ENCODE results near the gene PLD2. TPM values are rescaled to one million over a fixed set of nuclear protein-coding genes. Genes with fewer than 3 reads are reported as not detected.

Gene PLD2
- total RNA-seq, 1 donor = 19.9 TPM

DNA sequence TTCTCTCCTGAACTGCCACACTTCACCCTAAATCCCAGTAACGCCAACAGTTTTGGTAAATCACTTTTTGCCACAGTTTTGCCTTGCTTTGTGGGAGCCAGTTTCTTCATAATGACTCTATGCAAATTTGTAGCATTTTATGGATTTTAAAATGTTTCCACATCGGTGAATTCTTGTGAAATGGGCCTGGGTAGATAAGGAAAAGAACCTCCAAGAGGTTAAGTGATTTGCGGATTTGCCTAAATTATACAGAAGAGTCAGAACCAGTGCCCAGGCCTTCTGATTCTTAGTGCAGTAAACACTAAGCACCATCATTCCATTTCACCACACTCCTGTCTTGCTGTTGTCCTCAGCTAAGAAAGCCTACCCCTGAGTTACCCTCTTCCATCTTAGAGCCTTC lies 44.1 kb downstream of the PLD2 start:
- Histone ChIP-seq H3K9me3 (ENCODE audit: low read depth, low read length) (no peaks in the 10 kb centered on the region), H3K79me2 (ENCODE audit: insufficient read depth, low read length) (peaks cover 61% of the 10 kb centered on the region), H3K4me1 (ENCODE audit: insufficient read depth, low read length) (peaks cover 9% of the 10 kb centered on the region), H3K36me3 (ENCODE audit: insufficient read depth, low read length) (no peaks in the 10 kb centered on the region), H4K20me1 (ENCODE audit: insufficient read depth, low read length) (peaks cover 60% of the 10 kb centered on the region), H2AFZ (ENCODE audit: low read length) (no peak overlapping the region), H3K4me2 (ENCODE audit: insufficient read depth, low read length) (no peak overlapping the region), H3K4me3 (ENCODE audit: insufficient read depth, low read length) (no peak overlapping the region), H3K27me3 (ENCODE audit: insufficient read depth, low read length) (no peaks in the 10 kb centered on the region), H3K27ac (ENCODE audit: low read depth, low read length) (no peak overlapping the region)
- peak; percentile 36 for DNase-seq (ENCODE audit: insufficient read length, low spot score, missing footprints)
- TF ChIP-seq, protein P1, sequence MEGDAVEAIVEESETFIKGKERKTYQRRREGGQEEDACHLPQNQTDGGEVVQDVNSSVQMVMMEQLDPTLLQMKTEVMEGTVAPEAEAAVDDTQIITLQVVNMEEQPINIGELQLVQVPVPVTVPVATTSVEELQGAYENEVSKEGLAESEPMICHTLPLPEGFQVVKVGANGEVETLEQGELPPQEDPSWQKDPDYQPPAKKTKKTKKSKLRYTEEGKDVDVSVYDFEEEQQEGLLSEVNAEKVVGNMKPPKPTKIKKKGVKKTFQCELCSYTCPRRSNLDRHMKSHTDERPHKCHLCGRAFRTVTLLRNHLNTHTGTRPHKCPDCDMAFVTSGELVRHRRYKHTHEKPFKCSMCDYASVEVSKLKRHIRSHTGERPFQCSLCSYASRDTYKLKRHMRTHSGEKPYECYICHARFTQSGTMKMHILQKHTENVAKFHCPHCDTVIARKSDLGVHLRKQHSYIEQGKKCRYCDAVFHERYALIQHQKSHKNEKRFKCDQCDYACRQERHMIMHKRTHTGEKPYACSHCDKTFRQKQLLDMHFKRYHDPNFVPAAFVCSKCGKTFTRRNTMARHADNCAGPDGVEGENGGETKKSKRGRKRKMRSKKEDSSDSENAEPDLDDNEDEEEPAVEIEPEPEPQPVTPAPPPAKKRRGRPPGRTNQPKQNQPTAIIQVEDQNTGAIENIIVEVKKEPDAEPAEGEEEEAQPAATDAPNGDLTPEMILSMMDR (IDR thresholded peaks at IDR 0.05; ENCODE audit: extremely low read depth, low read depth, low read length) = no peak

DNA sequence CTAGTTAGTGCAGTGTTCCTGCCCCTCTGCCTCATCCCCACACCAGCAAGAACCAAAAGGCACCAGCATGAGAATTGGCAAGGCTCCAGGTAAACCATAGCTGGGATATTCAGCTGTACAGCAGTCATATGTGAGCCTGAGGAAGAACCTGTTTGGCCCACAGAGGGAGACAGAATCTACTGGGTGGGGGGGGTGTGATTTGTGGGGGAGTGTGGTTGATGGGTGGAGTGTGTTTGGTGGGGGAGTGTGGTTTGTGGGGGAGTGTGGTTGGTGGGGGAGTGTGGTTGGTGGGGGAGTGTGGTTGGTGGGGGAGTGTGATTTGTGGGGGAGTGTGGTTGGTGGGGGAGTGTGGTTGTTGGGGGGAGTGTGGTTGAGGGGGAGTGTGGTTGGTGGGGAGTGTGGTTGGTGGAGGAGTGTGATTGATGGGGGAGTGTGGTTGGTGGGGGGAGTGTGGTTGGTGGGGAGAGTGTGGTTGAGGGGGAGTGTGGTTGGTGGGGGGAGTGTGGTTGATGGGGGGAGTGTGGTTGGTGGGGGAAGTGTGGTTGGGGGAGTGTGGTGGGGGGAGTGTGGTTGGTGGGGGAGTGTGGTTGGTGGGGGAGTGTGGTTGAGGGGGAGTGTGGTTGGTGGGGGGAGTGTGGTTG lies 45.7 kb downstream of the PLD2 start:
- Histone ChIP-seq H3K36me3 (ENCODE audit: insufficient read depth, low read length) (no peaks in the 10 kb centered on the region), H3K4me1 (ENCODE audit: insufficient read depth, low read length) (peaks cover 9% of the 10 kb centered on the region), H3K4me3 (ENCODE audit: insufficient read depth, low read length) (no peak overlapping the region), H3K4me2 (ENCODE audit: insufficient read depth, low read length) (peak overlapping the region; percentile 14), H4K20me1 (ENCODE audit: insufficient read depth, low read length) (peaks cover 45% of the 10 kb centered on the region), H3K27me3 (ENCODE audit: insufficient read depth, low read length) (no peaks in the 10 kb centered on the region), H3K9me3 (ENCODE audit: low read depth, low read length) (no peaks in the 10 kb centered on the region), H3K79me2 (ENCODE audit: insufficient read depth, low read length) (peaks cover 59% of the 10 kb centered on the region), H2AFZ (ENCODE audit: low read length) (no peak overlapping the region), H3K27ac (ENCODE audit: low read depth, low read length) (peak overlapping the region; percentile 8)
- peak; percentile 93 for DNase-seq (ENCODE audit: insufficient read length, low spot score, missing footprints)
- TF ChIP-seq, protein P1 (IDR thresholded peaks at IDR 0.05; ENCODE audit: extremely low read depth, low read depth, low read length) = no peak

DNA sequence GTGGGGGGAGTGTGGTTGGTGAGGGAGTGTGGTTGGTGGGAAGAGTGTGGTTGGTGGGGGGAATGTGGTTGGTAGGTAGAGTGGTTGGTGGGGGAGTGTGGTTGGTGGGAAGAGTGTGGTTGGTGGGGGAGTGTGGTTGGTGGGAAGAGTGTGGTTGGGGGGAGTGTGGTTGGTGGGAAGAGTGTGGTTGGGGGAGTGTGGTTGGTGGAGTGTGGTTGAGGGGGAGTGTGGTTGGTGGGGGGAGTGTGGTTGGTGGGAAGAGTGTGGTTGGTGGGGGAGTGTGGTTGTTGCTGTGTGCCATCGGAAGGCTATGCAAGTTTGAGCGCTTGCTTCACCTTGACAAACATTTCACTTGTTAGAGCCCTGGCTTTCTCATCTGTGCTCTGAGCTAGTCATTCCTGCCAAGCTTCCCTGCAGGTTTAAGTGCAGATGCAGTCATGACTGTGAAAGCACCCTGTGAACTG lies 46.3 kb downstream of the PLD2 start:
- H3K79me2 ChIP-seq (ENCODE audit: insufficient read depth, low read length) = peaks cover 59% of the 10 kb centered on the region
- TF ChIP-seq, protein P1 (IDR thresholded peaks at IDR 0.05; ENCODE audit: extremely low read depth, low read depth, low read length) = no peak
- no peaks in the 10 kb centered on the region for H3K27me3 ChIP-seq (ENCODE audit: insufficient read depth, low read length)
- no peak overlapping the region for H3K27ac ChIP-seq (ENCODE audit: low read depth, low read length)
- no peak overlapping the region for H3K4me2 ChIP-seq (ENCODE audit: insufficient read depth, low read length)
- H3K4me1 ChIP-seq (ENCODE audit: insufficient read depth, low read length) = peaks cover 12% of the 10 kb centered on the region
- no peaks in the 10 kb centered on the region for H3K36me3 ChIP-seq (ENCODE audit: insufficient read depth, low read length)
- no peak overlapping the region for H2AFZ ChIP-seq (ENCODE audit: low read length)
- no peaks in the 10 kb centered on the region for H3K9me3 ChIP-seq (ENCODE audit: low read depth, low read length)
- H4K20me1 ChIP-seq (ENCODE audit: insufficient read depth, low read length) = peaks cover 46% of the 10 kb centered on the region
- DNase-seq (ENCODE audit: insufficient read length, low spot score, missing footprints) = no peak
- no peak overlapping the region for H3K4me3 ChIP-seq (ENCODE audit: insufficient read depth, low read length)

DNA sequence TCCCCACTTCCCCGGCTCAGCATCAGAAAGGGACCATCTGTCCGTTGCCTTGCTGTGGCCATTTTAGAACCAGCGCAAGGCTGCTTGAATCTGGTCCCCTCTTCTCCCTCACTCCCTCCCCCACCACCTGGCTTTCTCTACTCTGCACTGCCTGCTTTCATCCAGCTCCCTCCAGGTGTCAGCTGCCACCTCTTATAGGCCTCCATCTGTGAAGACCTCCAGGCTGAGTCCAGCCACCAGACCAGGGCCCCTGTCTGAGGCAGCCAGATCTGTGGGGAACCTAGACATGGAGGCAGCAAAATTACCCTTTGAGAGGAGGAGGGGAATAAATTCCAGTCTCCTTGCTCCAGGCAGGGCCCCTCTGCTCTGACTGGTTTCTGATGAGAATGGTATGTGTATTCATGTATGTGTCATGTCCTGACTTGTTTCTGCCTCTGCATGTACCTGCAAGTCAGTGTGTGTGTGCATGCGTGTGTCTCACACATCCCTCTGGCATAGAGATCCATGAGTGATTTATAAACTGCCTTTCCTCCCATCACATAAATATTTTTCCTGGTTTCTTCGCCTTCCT lies 47.2 kb downstream of the PLD2 start:
- DNase-seq (ENCODE audit: insufficient read length, low spot score, missing footprints) = peak; percentile 62
- Histone ChIP-seq H3K27ac (ENCODE audit: low read depth, low read length) (no peak overlapping the region), H3K4me1 (ENCODE audit: insufficient read depth, low read length) (peaks cover 16% of the 10 kb centered on the region), H3K4me3 (ENCODE audit: insufficient read depth, low read length) (no peak overlapping the region), H3K36me3 (ENCODE audit: insufficient read depth, low read length) (no peaks in the 10 kb centered on the region), H4K20me1 (ENCODE audit: insufficient read depth, low read length) (peaks cover 45% of the 10 kb centered on the region), H3K9me3 (ENCODE audit: low read depth, low read length) (no peaks in the 10 kb centered on the region), H3K27me3 (ENCODE audit: insufficient read depth, low read length) (no peaks in the 10 kb centered on the region), H3K4me2 (ENCODE audit: insufficient read depth, low read length) (no peak overlapping the region), H3K79me2 (ENCODE audit: insufficient read depth, low read length) (peaks cover 53% of the 10 kb centered on the region), H2AFZ (ENCODE audit: low read length) (no peak overlapping the region)
- TF ChIP-seq, protein P1 (IDR thresholded peaks at IDR 0.05; ENCODE audit: extremely low read depth, low read depth, low read length) = no peak

Measured in osteoblast (primary cell).